ENCODE results near the gene GPR26.

GRCh38 chr10:123744224-123744536 is 78.0 kb downstream of the GPR26 start:
- TF ChIP-seq GATA2 (IDR thresholded peaks at IDR 0.05; ENCODE audit: low read depth, low read length) (no peak), GATA3 (IDR thresholded peaks at IDR 0.05; ENCODE audit: low read depth, low read length) (no peak)
